ENCODE results near the gene LRPPRC.
"Not testable (repeated sequence)": the region's sequence is repeated elsewhere in the genome, so short reads cannot be mapped to it uniquely, and the experiment has no call there.

Gene LRPPRC

DNA sequence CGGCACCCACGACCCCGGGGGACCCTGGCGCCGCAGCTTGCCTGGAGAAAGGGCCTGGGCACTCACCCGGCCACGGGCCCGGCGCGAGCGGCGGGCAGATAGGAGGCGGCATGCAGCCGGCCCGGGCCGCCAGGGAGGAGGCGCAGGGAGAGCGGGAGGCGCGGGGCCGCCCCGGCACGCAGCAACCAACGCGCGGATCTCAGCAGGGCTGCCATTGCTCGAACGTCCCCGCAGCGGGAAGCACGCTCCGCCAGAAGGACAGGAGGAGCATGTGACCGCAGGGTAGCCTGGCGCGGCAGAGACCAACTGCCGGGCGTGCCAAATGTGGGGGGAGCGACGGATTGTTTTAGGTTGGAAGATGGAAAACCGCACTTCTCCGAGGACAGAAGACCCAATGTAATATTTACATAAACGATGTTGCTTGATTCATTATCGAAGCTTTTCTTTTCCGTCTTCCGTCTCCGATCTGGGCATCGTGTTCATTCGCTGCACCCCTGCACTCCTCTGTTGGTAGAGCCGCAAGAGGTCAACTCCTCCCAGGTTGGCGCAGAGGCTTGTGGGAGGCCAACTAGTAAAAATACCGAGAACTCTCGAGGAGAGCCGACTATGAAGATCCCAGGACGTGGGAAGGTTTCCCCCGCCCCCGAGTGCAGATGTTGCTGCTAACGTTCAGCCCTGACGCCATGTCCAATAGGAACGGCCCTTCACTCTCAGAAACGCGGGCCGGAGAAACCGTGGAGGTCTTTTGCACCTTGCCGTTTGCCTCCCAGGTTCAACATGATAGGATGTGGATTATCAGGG, at the start of gene LRPPRC:
TSS of gene LRPPRC (minus strand) at position 257 of the 801 bp plus-strand sequence. CDS start at position 215, 42 bp downstream.
- DNase-seq, result peak; percentile 72

DNA sequence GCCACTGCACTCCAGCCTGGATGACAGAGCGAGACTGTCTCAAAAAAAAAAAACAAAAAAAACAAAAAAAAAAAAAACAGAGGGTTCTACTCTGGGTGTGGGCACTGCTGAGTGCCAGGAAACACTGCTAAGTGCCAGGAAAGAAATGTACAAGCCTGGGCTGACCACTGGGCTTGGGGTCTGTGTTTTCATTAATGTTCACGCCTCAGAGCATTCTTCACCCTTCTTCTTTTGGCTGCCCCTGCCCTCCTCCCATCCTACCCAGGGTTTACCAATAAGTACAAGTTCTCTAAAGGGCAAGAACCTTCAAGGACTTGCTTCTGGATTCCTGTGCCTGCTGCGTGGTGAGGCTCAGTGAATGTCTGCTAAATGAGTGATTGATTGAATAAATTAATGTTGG, 49.3 kb upstream of the LRPPRC start:
- no peak for DNase-seq

DNA sequence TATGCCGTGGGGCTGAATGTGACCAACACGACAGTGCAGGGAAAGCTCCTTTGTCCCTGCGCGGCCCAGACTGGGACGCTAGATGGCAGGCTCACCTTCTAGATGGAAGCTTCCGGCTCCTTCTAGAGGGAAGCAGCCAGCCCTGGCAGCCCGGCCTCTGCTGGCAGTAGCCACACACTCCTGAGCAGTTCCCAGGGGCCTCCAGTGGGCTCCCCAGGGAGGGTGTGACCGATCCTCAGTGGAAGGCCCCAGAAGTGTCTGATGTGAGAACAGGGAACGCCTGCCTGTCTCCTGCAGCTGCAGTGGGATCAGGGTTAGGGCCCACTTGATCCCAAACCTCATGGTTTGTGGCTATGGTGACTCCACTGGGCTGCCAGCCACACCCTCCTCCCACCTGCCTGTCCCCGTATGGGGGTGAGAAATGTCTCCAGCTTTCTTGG, 48.5 kb upstream of the LRPPRC start:
- peak; percentile 48 for DNase-seq

DNA sequence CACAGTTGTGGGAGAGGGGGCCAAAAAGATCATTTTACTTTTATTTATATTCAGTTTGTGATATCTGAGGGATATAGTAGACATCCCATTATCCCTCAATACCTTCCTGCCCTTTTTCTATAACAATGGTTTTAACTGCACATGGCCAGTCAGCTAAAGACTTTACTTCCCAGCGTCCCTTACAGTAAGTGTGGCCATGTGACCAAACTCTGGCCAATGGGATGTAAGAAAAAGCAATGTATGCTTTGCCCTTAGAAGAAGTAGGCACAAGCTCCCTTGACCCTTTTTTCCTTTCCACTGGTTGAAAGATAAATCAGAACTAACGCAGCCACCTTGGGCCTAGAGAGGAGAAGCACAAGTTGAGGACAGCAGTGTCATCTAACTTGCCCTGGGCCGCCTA, 44.6 kb upstream of the LRPPRC start:
- no peak for DNase-seq

DNA sequence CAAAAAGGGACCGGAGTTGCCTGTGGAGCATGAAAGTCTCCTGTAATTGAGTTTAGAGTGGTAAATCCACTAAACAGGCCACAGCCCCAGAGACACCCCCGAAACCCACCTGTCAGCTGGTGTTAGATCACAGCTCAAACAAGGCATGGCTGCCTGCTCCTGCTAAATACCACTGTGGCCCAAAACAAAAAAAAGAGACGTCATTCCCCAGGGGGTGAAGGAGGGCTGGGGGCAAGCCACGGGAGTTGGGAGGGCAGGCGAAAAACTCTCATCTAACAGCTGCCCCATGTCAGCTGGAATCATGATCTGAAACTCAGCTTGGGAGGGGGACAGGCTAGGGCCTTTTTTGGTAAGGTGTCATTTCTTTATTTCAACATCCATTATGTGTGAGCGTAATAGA, 42.5 kb upstream of the LRPPRC start:
- no peak for DNase-seq

DNA sequence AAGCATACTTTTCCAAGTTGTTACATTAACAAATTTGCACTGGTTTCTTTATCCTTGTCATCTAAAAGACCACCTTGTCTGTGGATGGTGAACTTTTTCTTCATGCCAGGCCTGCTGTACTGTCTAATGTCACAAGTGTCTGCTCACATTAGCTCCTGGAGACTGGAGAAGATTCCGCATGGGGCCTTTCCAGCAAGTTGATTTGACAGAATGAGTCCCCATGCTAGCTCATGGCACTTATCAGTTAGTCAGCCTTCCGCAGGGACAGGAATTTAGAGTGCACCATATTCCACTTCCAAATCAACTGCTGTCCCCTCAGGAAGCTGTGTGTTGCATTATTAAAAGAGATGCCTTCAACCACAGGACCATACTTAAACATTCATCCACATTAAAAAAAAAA, 41.4 kb upstream of the LRPPRC start:
- no peak for DNase-seq

DNA sequence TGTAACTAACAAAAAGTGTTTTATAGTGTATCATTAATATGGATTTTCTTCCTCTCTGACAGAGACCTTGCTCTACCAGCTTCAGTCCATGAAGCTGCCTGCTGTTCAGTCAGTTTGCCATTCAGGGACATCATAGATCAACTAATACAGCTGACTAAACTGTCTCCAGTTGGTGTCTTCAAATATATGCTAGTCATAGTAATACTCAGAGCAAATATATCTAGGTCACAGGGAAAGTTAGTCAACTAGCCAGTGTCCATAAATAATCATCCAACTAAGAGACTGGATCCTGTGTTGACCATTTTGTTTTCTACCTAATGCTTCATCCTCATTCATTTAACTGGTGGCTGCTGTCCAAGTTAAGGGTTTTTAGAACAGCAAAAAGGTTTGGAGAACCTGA, 38.2 kb upstream of the LRPPRC start:
- DNase-seq, result no peak

DNA sequence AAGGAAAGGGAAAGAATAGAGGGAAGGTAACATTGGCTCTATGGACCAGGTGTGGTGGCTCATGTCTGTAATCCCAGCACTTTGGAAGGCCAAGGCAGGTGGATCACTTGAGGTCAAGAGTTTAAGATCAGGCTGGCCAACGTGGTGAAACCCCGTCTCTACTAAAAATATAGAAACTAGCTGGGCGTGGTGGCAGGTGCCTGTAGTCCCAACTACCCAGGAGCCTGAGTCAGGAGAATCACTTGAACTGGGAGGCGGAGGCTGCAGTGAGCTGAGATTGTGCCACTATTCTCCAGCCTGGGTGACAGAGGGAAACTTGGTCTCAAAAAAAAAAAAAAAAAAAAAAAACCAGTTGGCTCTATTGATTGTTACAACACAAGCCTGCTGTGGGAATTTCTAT, 31.3 kb upstream of the LRPPRC start:
- DNase-seq, result not testable (repeated sequence)

DNA sequence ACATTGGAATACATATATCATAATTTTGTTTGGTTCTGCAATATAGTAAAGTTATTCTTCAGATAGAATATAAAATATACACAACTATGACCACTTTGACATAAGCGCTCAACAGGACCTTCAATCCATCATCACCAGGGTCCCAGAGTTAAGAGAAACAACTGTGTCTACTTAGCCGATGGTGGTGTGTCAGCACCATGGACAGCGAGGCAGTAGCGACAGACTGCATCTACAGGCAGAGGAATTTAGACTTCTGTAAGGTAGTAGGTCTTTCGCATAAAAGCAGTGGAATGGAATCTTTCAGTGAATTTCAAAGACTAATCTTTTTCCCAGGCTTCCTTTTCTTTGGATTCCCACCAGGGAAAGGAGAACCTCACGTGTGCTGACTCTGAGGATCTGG, 20.5 kb upstream of the LRPPRC start:
- no peak for DNase-seq

DNA sequence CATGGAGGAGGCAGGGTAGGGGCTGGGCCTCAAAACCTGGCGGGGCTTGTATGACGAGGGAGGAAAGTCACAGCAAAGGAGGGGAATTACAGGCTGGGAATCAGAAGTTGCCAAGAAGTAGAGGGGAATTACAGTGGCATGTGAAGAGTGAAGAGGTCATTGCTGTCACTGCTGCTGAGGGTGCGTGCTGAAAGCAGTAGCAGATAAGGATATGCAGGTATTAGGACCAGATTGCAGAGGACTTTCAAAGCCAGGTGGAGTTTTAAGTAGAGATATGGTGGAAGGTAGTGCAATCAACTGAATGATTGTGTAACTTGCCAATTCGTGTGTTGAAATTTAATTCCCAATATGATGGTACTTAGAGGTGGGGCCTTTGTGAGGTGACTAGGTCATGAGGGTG, 19.4 kb upstream of the LRPPRC start:
- no peak for DNase-seq

DNA sequence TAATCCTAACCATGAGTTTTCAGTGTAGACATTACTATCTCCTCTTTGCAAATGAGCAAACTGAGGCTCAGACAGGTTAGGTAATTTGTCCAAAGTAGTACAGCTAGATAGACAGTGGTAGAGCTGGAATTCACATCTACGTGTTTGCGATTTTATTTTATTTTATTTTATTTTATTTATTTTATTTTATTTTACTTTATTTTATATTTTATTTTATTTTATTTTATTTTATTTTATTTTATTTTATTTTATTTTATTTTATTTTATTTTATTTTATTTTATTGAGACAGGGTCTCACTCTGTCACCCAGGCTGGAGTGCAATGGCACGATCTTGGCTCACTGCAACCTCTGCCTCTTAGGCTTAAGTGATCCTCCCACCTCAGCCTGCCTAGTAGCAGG, 17.4 kb upstream of the LRPPRC start:
- DNase-seq, result not testable (repeated sequence)

DNA sequence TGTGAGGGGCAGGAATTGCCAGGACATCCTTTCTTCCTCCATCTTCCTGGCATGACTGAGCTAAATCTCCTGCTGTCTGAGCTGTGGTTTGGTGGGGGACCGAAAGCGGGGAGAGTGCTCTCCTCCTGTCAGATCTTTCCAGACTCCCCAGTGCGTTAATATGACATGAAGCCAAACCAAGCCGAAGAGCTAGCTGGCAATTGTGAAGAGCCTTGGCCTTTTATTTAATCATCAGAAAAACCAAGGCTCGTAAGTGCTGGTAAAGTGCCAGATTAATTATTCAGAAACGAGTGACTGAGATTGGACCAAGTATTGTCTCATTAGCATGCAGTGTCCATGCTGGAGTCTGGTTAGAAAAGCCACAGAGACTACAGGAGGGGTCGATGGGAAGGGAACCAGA, 14.5 kb upstream of the LRPPRC start:
- no peak for DNase-seq

DNA sequence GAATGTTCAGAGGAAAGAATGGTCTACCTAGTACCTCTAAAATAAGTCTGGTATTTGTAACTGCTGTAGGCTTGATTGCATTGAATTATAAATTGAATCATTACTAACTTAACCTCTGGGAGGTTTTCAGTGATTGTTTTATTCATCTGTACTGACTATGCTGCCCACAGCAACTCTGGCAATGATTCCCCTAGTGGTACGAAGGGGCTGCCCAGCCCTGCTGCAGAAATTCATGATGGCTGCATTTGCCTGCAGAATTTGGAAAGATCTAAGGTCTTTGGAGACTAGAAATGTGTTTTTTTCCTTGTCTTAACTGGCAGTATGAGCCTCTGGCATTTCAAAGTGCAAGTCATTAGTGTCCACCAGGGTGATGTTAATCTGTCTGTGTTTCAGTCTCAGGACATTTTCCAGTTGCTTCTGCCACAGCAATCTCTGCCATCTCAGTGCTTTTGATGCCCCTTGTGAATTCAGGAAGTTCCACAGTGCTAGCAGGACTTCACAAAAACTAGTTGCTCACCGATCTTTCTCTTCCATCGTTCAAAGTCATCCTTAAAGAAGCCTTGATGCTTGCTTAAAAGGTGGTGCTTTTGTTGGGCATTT, 13.4 kb upstream of the LRPPRC start:
- DNase-seq, result no peak

DNA sequence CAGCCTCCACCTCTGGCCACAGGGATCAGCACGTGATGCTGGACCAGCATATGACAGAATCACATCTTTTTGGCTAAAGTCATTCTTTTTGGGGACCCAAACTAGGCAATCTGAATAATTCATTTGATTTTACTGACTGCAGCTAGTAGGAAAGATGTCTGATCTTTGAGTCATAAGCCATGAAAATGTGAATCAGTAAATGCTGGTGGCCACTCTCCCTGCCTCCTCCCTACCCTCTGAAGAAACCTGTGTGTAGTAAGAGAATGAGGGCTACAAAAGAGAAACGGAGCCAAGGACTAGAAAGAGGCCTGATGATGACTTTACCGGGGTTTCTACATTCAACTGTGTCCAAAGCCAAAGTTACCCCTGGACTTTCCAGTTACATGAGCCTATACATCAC, 10.1 kb upstream of the LRPPRC start:
- no peak for DNase-seq

DNA sequence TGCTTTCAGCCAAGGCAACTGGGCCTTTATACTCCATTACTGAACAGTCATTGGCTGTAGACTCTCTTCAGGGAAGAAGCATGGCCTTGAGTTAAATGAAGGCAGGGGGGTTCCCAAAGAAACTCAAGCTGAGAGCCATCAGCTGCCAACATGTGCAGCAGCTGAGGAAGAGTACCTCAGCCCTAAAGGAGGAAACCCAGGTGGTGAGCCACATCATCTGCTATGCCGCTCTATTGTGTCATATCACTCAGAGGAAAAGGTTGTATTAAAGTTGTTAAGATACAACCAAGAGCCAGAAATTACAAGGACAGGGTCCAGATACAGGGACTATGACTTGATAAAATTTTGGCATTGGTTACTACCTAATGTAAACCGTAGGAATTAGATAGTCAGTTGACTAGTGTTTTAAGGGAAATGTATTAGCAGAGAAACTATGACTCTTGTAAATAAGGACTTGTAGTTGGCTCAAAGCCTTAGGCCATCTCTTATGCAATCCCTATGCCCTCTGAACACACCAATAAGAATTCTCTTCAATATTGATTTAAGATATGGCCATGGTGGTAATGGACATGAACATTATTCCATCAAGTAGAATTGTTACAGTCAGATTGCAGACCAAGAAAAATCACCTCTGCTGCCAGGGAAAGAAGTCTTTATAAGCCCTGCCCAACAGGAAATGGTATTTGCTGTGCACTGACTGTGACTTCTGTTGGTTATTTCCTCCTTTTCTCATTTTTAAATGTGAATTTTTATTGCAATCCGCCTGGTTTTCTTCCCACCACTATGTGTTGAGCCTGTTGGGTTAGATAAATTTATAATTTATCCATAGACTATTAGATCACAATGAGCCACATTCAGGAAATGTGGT, 9.2 kb upstream of the LRPPRC start:
- DNase-seq, result no peak

DNA sequence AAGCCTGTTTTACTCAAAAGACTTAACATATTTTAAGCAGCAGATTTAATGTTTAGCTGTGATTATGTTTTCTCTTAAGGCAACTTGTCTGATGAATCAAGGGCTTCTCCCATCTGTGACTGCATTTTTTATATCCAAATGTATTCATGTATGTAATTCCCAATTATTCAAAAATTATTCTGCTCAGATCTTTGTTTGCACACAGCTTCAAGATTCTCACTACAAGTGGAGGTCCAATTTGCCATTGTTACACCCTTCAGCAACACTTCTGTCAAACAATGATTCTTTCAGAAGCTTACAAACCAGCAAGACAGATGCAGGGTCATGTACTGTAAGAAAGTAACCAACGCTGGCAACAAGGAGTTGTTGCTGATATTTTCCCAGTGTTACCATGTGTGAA, 5.9 kb upstream of the LRPPRC start:
- DNase-seq, result no peak

DNA sequence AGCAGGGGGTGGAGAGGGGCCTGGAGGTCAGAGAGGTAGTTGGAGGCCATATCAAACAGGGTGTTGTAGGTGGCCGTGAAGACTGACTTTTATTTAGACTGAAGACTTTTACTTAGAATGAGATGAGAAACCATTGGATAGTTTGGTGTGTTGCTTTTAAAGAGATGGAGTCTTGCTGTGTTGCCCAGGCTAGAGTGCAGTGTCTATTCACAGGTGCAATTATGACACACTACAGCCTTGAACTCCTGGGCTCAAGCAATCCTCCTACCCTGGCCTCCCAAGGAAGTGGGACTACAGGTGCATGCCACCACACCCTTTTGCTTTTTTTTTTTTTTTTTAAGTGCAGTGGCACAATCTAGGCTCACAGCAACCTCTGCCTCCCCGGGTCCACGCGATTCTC, 2.5 kb upstream of the LRPPRC start:
- no peak for DNase-seq

DNA sequence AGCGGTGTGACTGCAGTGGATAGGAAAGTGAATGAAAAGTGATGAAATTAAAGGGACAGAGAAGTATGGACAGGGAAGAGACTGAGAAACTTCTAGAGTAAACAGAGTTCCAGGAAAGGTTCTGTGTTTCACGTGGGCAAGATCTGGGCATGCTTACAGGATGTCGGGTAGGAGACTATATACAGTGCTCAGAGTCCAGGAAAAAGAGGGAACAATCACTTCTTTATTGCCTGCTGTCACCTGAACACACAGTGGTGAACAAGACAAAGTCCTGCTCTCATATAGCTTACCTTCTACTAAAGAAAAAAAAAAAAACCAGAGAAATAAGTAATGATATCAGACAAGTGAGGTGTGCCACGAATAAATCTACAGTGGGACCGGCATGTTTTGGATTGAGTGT, 2.4 kb downstream of the LRPPRC start:
- no peak for DNase-seq

DNA sequence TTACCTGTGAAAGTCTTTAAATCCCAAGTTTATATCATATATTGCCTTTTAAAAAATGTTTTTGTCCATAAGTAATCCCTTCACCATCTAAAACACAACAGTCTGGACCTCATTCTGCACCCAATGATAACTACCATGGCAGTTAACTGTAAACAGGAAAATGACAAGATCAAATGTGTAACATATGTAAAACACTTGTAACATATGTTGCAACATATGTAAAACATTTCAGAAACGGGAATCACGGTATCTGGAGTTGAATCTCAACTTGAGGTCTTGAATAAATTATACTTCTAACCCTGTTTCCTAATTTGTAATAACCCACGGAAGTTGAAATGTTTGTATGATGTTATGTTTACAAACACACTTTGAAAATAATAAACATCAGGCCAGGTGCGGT, 6.2 kb downstream of the LRPPRC start:
- no peak for DNase-seq

DNA sequence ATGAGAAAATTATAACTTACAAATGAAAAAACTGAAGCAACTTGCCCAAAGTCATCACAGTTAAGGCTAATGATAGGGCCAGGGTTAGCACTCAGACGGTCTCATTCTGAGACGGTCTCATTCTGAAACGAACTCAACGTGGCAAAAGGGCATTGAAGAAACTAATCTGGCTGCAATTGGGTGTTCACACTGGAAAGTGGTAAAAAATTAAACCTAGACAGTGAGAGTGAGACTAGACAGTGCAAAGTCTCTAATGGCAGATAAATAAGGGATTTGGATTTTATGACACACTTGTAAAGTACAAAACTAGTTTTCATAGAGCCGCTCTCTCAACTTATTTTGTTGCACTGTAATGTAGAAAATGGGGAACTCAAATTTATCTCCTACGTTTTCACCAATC, 9.2 kb downstream of the LRPPRC start:
- DNase-seq, result no peak

DNA sequence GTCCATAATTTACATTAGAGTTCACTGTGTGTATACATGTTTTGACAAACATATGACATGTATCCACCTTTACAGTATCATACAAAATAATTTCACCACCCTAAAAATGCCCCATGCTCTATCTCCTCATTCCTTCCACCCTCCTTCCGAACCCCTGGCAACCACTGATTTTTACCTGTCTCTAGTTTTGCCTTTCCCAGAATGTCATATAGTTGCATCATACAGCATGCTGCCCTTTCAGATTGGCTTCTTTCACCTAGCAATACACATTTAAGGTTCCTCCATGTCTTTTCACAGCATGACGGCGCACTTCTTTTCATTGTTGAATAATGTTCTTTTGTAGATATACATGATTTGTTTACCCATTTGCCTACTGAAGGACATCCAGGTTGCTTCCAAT, 10.4 kb downstream of the LRPPRC start:
- DNase-seq, result no peak

DNA sequence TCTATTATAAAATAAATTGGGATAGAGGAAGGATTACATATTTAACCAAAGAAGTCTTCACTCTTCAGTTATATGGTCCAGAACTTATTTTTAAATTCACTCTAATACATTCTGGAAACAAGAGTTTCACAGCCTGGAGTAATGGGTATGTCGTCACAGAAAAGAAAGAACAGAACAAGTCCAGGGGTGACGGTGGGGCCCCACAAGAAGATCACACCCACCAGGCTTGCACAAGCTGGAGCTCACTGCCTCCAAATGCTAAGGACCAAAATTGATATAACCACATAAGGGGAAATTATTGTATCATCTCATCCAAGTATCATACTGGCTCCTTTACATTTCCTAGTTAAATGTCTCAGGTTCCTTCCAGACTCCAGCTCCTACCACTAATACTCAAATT, 11.3 kb downstream of the LRPPRC start:
- no peak for DNase-seq

DNA sequence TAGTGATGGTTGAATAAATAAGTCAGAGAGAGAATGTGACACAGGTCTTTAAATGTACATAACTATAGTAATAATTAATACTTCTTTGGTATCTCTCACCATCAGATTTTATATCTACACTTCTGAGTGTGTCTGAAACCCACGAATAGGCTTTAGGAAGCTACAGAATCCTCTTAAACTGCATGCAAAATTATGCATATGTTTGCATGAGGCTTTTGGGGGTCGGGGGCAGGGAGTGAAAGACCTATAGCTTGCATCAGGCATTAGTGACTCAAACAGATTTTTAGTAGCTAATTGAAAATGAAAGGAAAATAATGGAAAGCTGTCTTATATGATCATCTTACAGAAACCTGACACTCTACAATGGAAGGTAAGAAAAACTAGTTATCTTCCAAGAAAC, 14.9 kb downstream of the LRPPRC start:
- no peak for DNase-seq
